HG02840 (cell line): ENCODE measurements around the gene ENTR1.

Experiments used
- ATAC-seq: cut with Tn5 transposase; IDR thresholded peaks from one replicate; pipeline ENCODE4 v1.9.1; 2021; ENCODE audit warnings: mild to moderate bottlenecking, moderate library complexity, moderate number of reproducible peaks; ENCODE audit not compliant: unreplicated experiment, low FRiP score

The ENTR1 gene

GRCh38 chr9:136364942-136365774 lies 45.3 kb downstream of the ENTR1 start:
- no peak for ATAC-seq

- no peak for ATAC-seq
Observed at GRCh38 chr9:136363949-136364748, 46.3 kb downstream of the ENTR1 start.

- peak; percentile 66 for ATAC-seq
Observed at GRCh38 chr9:136363106-136363948, 47.1 kb downstream of the ENTR1 start, which contains the start of gene DNLZ. TSS of gene DNLZ (minus strand) at chr9:136363744. CDS start at chr9:136363714, 30 bp downstream.

- ATAC-seq = no peak
Observed at GRCh38 chr9:136362450-136362784, 48.0 kb downstream of the ENTR1 start.

- no peak for ATAC-seq
Observed at GRCh38 chr9:136361754-136362449, 48.5 kb downstream of the ENTR1 start.

GRCh38 chr9:136361047-136361753 lies 49.2 kb downstream of the ENTR1 start:
- ATAC-seq = no peak

- no peak for ATAC-seq
Observed at GRCh38 chr9:136359774-136360718, 50.4 kb downstream of the ENTR1 start.

- ATAC-seq = no peak
Observed at GRCh38 chr9:136358888-136359287, 51.5 kb downstream of the ENTR1 start.

GRCh38 chr9:136358016-136358415 lies 52.4 kb downstream of the ENTR1 start:
- ATAC-seq = no peak

- ATAC-seq = no peak
Observed at GRCh38 chr9:136357202-136357725, 53.1 kb downstream of the ENTR1 start.

- no peak for ATAC-seq
Observed at GRCh38 chr9:136355616-136356557, 54.5 kb downstream of the ENTR1 start.

- no peak for ATAC-seq
Observed at GRCh38 chr9:136354592-136355085, 55.8 kb downstream of the ENTR1 start.

GRCh38 chr9:136353757-136354488 lies 56.5 kb downstream of the ENTR1 start:
- no peak for ATAC-seq

GRCh38 chr9:136353088-136353487 lies 57.3 kb downstream of the ENTR1 start:
- ATAC-seq = no peak

- no peak for ATAC-seq
Observed at GRCh38 chr9:136352682-136353081, 57.7 kb downstream of the ENTR1 start.
